ENCODE measurements around the gene MCF2.
"Not testable (repeated sequence)": the region's sequence is repeated elsewhere in the genome, so short reads cannot be mapped to it uniquely, and the experiment has no call there.

MCF2 gene, protein sequence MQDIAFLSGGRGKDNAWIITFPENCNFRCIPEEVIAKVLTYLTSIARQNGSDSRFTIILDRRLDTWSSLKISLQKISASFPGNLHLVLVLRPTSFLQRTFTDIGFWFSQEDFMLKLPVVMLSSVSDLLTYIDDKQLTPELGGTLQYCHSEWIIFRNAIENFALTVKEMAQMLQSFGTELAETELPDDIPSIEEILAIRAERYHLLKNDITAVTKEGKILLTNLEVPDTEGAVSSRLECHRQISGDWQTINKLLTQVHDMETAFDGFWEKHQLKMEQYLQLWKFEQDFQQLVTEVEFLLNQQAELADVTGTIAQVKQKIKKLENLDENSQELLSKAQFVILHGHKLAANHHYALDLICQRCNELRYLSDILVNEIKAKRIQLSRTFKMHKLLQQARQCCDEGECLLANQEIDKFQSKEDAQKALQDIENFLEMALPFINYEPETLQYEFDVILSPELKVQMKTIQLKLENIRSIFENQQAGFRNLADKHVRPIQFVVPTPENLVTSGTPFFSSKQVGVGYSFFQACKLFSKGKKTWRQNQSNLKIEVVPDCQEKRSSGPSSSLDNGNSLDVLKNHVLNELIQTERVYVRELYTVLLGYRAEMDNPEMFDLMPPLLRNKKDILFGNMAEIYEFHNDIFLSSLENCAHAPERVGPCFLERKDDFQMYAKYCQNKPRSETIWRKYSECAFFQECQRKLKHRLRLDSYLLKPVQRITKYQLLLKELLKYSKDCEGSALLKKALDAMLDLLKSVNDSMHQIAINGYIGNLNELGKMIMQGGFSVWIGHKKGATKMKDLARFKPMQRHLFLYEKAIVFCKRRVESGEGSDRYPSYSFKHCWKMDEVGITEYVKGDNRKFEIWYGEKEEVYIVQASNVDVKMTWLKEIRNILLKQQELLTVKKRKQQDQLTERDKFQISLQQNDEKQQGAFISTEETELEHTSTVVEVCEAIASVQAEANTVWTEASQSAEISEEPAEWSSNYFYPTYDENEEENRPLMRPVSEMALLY

DNA sequence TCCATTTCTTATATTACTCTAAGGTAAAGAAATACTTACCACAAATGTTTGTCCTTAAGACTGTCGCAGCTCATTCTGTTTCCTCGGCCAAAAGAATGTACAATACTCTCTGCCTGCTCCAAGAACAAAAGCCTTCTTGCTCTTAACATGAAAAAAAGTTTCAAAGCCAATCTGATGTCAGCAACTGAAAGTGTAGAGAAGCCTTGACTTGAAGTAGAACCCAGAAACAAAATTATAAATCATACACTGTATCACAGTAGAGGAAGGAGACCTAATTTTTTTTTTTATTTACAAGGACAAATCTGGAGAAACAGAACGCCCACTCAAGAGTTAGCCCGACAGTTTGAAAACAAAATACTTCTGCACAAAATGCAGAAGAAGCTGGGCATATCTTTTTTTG is at the start of gene MCF2:
Gene MCF2, minus strand, starts transcription at position 101 of the 400 bp plus-strand sequence. CDS start 56,423 bp downstream, outside the sequence.
- no peak for DNase-seq (ENCODE audit: low read depth, low spot score)

DNA sequence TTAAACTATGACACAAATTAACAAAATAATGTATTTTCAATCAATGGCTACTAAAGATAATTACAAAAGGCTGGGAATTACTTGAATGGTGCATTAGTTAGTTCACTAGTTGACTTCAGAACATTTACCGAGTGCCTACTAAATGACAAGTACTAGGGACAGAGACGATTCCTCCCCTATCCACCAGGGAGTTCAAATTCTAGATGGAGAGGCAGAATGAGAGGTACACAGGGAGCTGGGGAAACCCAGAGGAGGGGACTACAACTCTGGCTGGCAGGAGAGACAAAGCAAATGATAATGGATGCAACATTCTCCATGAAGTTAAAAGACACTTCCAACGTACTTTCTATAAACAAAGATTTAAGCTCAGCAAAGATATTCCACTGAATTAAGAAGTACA is 43.1 kb upstream of the MCF2 start:
- DNase-seq (ENCODE audit: low read depth, low spot score): no peak

DNA sequence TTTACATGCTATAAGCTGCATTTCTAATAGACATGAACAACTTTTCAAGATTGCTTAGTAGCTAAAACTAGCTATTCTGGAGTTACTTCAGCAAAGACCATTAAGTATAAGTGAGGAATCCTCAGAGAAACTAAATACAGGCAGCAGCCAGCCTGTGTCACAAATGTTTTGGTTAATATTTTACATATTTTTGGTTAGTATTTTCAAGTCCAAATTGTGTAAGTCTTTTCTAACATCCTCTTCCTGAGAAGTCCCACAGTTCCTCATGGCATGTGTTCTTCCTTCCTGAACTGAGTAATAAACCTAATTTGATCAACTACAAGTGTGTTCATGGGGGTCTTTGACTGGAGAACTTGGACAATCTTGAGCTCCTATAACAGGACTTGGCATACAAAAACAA is 42.4 kb upstream of the MCF2 start:
- DNase-seq (ENCODE audit: low read depth, low spot score): no peak

DNA sequence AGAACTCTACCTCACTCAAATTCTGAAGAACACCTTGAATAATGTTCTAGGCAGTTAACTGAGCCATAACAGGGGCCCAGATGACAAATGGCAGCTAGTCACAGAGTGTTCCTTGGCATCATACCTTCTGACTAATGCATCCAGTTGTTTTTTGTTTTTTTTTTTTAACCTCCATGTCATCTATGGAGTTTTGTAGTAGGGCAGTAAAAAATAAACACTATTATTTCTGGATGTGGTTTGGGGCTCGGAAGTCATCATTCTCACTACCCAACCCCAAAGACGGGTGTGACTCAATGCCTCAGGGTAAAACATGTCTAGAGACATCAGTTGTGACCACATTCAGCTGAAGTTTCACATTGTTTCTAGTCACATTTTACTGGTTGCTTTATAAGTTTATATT is 31.2 kb upstream of the MCF2 start:
- no peak for DNase-seq (ENCODE audit: low read depth, low spot score)

DNA sequence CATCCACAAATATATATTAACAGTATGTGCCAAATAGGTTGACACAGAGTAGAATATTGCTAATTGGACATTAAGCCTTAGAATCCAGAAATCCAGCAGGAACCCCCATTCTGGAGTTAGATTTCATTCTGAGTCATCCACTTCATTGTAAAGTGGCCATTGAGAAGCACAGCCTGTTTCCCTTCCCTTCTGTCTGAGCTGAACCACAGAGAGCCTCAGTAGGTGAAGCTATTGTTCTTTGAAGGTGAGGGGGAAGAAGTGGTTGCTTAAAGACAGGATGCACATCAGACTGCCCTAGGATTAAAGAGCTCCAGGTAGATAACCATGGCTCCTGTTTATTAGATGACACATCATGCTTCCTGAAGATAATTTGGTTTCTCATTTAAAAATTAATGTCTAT is 30.6 kb upstream of the MCF2 start:
- DNase-seq (ENCODE audit: low read depth, low spot score): no peak

DNA sequence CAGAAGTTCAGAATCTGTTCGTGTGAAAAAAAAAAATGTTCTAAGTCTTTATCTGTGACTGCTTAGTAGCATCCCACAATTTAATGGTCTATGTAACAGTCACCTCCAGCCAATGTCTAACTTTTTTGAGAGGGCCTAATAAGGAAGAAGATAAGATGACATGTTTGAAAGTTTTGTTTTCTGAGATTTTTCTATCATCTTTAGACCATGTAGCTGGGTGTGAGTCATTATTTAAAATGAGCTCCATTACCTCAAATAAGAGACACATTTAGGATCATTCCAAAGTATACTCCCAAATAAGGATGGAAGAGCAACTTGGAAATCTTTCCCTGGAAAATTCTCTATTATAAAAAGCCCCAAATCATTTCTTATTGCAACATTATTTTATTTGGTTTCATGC is 28.2 kb upstream of the MCF2 start:
- no peak for DNase-seq (ENCODE audit: low read depth, low spot score)

DNA sequence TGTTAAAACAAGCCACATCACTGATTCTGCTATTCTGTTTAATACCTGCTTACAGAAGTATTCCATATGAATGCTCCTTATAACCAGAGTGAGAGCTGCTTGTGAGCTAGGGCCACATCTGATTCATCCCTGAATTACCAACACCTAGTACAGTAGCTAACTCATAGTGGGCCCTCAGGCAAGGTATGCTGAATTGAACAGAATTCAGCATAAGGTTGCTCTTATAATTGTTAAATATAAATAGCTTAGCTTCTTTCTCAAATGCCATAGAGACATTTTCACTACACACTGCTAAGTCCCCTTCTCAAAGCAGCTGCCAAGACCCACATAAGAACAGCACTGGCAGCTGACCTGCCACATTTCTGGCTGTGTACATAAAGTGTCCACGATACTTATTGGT is 27.0 kb upstream of the MCF2 start:
- no peak for DNase-seq (ENCODE audit: low read depth, low spot score)

DNA sequence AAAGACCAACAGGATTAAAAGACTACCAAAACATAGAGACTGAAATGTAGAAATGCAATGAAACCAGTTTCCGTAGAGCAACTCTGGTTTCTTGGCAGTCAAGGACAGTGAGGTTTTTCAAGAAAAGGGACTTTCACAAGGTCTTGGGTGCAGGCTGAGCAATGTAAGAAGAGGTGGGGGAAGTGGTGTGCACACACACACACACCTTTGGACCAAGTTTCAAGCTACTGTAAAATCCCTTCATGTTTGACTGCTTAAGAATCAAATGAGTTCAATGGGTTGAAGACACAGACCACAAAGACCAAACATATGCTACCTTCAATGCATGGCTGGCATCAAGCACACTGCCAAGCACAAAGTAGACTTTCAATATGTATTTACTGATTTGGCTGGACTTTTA is 17.8 kb upstream of the MCF2 start:
- DNase-seq (ENCODE audit: low read depth, low spot score): no peak

DNA sequence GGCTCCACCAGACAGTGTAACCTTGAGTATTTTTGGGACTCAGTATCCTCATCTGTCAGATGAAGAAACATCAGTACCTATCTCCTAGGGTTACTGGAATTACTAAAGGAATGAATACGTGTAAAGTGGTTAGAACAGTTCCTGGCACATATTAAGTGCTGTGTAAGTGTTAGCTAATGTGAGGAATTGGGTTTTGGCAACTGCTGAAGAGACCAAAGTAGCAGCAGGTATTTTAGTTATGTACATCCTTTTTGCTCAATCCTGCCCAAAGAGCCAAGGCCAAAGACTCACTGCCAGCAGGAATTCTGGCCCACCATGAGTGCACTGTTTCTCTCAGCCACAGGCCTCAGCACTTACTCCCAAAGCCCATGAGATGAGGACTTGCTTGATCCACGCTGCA is 16.7 kb upstream of the MCF2 start:
- DNase-seq (ENCODE audit: low read depth, low spot score): no peak

DNA sequence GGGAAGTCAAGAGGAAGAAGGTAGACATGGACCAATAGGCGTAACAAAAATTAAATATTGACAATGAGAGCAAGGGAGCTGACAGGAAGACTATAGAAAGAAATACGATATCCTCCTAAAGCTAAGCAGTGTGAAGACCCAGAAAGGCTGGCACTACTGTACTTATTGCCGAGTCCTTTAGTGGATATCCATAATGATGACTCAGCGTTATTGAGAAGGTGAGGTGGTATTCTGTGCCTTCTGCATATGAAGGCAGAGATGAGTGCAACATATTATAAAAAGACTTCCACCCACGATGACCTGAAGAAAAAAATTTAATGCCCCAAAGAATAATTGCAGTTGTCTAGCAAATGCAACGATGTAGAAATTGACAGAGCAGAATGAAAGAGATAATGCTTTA is 13.0 kb upstream of the MCF2 start:
- DNase-seq (ENCODE audit: low read depth, low spot score): no peak

DNA sequence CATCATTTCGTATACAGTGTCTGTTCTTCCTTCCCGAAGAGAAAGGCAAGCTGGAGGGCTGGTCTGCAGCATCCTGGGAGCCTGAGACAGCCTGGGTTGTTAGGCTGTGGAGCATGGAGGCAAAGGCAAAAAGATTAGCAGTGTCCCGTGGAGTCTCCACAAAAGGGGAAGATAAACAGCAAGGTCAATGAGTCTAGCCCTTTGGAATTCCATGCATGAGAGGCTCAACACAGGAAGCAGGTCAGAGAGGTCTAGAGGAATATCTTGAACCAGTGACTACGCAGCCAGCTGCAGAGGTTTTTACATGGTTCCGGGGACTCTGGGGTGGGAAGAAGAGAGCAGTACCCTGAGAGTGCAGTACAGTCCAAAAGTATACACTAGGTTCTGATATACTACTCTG is 12.2 kb upstream of the MCF2 start:
- no peak for DNase-seq (ENCODE audit: low read depth, low spot score)

DNA sequence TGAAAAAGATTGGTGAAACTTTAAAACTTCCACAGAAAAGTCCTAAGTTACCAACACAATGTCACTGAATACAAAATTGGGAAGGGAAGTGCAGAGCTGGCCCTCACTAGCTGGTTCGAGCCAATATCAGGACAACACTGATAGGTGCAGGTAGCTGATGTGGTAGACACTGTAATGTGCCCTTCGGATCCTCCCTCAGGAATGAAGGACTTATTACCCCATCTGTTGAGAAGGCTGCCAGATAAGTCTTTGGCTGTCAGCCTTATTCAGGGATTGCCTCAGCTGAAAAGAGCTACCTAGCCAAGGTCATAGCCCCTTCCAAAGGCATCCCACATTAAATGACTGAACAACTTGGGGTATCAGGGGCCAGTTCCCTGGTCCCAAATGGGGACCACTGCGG is 5.3 kb downstream of the MCF2 start:
- DNase-seq (ENCODE audit: low read depth, low spot score): no peak

DNA sequence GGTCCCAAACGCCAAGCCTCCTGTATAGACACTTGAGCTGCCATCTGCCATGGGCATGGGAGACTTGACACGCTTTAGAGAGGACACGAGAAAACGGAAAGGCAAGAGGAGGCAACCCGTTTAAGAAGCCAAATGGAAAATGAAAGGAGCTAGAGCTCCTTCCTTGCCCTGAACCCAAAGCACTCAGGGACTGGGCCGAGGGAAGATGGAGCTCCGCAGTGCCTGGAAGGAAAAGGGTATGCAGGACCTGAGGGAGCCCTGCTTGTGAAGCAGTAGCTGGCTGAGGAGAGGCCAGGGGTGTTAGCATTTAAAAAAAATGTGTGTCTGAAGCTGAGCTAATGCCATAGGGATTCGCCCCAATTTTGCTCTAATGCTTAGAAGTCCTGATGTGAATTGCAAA is 15.1 kb downstream of the MCF2 start:
- no peak for DNase-seq (ENCODE audit: low read depth, low spot score)

DNA sequence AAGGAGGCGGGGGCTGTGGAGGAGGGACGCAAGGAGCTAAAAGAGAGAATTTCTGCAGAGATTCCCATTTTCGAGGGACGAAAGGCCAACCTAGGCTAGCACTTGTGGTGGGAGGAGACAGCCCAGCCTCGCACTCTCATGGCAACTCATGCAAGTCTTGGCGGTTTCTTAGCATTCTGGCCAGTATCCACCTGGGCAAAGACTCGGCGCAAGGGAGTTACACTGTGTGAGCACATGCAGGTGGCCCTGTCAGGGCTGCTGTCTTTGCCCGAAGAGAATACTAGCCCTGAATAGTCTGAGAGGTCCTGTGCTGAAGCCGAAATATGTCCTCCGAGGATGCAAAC is 15.5 kb downstream of the MCF2 start:
- no peak for DNase-seq (ENCODE audit: low read depth, low spot score)

DNA sequence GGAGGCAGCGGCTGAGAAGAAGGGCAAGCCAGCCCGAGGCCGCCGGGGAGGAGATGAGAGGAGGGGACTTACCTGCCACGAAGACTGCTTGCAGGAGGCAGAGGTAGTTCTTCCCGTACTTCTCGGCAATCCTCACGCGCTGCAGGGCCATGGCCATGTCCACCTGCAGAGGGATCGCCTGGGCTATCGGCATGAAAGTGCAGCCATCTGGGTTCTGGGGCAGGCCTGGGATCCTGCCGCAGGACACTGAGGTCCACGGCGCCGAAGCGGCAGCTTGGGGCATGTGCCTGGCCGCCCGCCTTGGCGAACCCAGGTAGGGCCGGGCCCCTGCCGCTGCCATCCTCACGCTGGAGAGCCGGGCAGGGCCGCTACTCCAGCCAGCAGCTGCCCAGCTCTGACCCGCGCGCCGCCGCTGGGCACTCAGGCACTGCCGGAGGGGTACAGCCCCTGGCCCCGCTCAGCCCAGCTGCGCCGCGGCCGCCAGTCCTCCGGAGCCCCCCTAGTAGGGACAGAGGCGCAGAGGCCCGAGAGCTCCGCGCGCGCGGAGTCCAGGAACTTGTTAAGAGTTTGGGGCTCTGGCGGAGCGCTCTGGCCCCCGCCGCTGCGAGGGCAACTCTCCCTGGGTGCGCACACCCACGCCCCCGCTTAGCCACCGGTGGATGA is 16.0 kb downstream of the MCF2 start:
- DNase-seq (ENCODE audit: low read depth, low spot score): no peak

DNA sequence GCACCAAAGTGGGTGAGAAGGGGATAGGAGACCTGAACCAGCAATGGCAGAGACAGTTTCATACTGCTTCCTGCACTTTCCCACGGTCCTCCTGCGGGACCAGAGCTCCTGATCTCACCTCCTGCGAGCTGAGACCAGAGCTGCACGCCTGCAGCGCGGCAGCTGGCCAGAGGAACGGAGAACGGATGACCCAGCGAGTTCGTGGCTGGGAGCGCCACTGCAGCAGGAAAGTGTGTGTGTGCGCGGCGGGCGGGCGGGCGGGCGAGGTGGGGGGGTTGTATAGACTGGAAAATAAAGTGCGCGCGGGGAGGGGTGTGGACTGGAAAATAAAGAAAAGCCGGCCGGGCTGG is 16.5 kb downstream of the MCF2 start:
- DNase-seq (ENCODE audit: low read depth, low spot score): no peak

DNA sequence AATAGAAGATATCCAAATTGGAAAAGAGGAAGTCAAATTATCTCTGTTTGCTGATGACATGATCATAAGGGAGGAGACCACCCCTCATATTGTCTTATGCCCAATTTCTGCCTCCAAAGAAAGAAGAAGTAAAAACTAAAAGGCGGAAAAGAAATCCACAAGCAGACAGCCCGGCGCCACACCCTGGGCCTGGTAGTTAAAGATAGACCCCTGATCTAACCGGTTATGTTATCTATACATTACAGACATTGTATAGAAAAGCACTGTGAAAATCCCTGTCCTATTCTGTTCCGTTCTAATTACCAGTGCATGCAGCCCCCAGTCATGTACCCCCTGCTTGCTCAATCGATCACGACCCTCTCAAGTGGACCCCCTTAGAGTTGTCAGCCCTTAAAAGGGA is 22.8 kb downstream of the MCF2 start:
- not testable (repeated sequence) for DNase-seq (ENCODE audit: low read depth, low spot score)

DNA sequence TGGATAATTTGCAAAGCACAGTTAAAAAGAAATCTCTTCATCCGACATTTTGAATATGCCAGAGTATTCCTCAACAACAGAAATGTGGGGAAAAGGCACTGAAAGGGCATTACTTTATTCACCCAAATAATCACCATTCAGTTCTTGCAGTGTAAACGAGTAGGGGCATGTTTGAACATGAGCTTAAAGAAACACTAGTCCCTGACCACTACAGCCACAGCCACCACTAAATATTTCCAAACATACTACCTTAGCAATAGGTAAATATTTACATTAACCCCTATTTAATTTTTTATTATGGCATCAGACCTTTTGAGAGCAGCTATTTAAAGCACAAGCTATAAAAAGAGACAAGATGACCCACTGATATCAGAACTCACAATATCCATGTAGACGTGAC is 27.6 kb downstream of the MCF2 start:
- no peak for DNase-seq (ENCODE audit: low read depth, low spot score)

DNA sequence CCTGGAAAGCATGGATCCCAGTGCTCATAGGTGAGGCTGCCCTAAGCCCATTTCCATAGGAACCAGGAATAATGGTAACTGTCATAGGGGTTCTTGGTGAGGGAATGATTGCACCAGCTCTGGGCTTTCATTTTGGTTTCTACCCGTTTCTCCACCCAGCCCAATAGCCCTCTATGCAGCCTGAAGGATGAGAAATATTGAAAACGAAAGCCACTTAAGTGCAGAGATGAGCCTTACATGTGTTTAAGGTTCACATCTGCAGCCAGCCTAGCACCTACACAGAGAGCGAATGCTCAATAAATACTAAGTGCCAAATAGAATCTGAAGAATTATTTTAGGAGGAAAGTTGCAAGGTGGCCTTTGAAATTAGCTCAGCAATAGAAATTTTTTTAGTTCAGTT is 60.4 kb downstream of the MCF2 start:
- DNase-seq (ENCODE audit: low read depth, low spot score): no peak

DNA sequence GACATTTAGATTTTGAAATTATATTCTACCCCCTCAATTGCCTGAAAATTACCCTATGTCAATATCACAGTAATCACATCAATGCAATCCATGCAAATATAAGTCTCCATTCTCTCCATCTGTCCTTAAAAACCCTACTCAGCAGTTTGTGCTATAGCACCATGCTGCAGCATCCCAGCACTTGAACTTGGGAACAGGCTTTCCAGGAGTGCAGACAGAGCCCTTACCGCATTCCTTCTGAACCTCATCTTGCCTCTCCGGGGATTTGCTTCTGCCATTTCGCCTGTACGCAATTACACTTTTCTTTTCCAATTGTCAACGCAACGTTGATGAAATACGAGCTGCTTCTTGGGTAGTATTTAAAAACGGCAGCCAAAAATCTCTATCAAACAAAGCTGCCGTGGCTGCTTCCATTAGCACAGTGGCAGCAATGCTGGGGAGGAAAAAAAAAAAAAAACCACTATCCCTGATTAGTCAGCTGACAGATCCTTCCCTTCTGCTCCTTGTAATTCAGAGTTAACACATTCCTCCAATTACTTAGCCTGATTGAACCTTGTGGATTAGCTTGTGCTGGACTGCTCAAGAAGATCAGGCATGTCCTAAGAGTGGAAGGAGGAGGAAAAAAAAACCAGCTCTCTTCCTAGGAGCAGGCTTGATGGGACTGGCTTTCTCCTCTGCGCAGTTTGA is 65.6 kb downstream of the MCF2 start:
- DNase-seq (ENCODE audit: low read depth, low spot score): no peak

DNA sequence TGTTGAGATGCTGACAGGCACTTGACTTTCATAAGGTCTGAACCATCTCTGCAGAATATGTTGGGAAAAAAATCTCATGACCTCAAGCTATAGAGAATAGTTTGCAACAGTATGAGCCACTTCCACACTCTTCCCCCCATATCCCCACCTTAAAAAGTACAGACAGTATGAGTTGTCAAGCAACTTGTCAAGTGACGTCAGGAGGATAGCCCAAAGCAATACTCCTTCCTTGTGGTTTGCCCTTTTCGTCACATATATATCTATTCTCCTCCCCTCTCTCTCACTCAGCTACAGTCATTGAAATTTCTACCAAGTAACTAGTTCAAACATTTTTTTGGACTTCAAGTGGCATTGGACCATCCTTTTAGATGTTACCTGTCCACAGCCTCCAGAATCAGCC is 67.7 kb downstream of the MCF2 start:
- no peak for DNase-seq (ENCODE audit: low read depth, low spot score)

DNA sequence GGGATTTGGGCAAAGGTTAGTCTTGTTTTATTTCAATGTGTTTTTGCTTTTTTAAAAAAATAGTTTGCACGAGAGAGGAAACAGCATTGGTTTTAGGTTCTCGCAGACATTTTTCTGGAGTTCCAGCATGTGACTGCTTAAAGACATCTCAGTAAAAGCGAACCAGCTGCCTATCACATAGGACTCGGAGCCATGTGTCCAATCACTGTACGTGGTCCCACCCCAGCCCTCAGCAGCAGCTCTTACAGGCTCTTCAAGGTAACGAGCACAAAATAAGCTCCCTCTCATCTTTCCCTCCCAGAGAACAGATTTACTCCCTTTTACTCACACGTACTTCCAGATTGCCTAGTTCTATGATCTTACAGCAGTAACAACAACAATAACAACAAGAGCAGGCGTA is 68.7 kb downstream of the MCF2 start:
- no peak for DNase-seq (ENCODE audit: low read depth, low spot score)

All from activated naive CD8-positive, alpha-beta T cell treated with anti-CD3 and anti-CD28 coated beads, Interleukin-2, amount 50 U/mL, for 16 hours (primary cell).